T-helper 2 cell treated with Interferon-gamma antibody and Interleukin-4, amounts not matched to agents 5 μg/mL and 100 μg/mL, for 36 hours (primary cell): Measurements from ENCODE around the gene COL18A1.

Source experiments
- DNase-seq: peaks from one replicate; pipeline ENCODE4 v3.0.0; 2021; ENCODE audit warnings: low spot score
- H3K27ac Mint-ChIP-seq: one replicate; pipeline ENCODE4 v1.8.0; 2021; ENCODE audit warnings: mild to moderate bottlenecking, mixed read lengths
- H3K27me3 Mint-ChIP-seq: one replicate; pipeline ENCODE4 v1.8.0; 2021; ENCODE audit warnings: low read depth, mixed read lengths
- H3K36me3 Mint-ChIP-seq: one replicate; pipeline ENCODE4 v1.8.0; 2021; ENCODE audit warnings: low read depth, mixed read lengths
- H3K4me1 Mint-ChIP-seq: one replicate; pipeline ENCODE4 v1.8.0; 2021; ENCODE audit warnings: low read depth, mixed read lengths
- H3K4me3 Mint-ChIP-seq: one replicate; pipeline ENCODE4 v1.8.0; 2022; ENCODE audit warnings: mild to moderate bottlenecking, moderate library complexity, mixed read lengths
- H3K9me3 Mint-ChIP-seq: one replicate; pipeline ENCODE4 v1.8.0; 2021; ENCODE audit warnings: mixed read lengths

COL18A1 gene

DNA sequence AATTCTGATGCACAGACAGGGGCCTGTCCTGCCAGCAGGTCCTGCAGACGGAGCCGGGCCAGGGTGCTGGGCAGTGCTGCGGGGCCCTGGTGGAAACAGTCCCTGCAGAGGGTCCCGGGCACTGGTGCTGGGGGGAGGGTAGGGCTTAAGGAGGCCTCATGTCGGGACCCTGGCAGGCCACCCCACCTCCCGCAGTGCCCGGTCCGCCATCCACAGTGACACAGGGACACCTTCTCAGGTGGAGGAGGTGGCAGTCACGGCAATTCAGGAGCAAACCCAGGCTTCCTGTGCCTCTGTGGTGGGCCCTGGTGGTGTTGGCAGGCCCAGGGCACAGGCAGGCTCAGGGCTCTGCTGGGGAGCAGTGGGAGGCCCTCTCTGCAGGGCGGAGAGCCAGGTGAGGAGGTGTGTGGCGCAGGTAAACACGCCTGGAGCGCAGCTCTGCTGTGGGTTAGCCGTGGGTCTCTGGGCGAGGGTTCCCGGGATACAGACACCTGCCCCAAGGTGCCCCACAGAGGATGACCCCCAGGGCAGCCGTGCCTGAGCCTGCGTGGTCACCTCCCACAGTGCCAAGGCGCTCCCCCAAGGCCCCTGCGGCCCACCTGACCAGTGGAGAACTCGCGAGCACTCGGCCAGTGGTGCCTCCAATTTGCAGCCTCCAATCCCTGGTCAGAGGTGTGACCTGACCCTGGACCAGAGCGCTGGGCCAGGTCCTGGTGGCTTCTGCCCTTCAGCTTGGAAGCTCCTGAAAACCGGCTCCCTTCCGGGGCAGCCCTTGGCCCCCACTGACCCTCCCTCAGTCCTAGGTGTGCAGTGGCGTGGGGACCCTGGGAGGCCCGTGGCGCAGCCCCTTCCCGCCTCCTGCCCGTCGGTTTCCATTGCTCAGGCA is 19.2 kb downstream of the COL18A1 start:
- no peaks in the 10 kb centered on the region for H3K27me3 Mint-ChIP-seq
- no peaks in the 10 kb centered on the region for H3K9me3 Mint-ChIP-seq
- H3K36me3 Mint-ChIP-seq = no peaks in the 10 kb centered on the region
- no peak overlapping the region for H3K27ac Mint-ChIP-seq
- H3K4me3 Mint-ChIP-seq = no peak overlapping the region
- no peak for DNase-seq
- no peaks in the 10 kb centered on the region for H3K4me1 Mint-ChIP-seq

- Mint-ChIP-seq H3K4me3 (no peak overlapping the region), H3K9me3 (no peaks in the 10 kb centered on the region), H3K4me1 (no peaks in the 10 kb centered on the region), H3K27me3 (no peaks in the 10 kb centered on the region), H3K27ac (no peak overlapping the region), H3K36me3 (no peaks in the 10 kb centered on the region)
- DNase-seq = no peak
Measured at GRCh38 chr21:45424854-45425795, 20.2 kb downstream of the COL18A1 start.

DNA sequence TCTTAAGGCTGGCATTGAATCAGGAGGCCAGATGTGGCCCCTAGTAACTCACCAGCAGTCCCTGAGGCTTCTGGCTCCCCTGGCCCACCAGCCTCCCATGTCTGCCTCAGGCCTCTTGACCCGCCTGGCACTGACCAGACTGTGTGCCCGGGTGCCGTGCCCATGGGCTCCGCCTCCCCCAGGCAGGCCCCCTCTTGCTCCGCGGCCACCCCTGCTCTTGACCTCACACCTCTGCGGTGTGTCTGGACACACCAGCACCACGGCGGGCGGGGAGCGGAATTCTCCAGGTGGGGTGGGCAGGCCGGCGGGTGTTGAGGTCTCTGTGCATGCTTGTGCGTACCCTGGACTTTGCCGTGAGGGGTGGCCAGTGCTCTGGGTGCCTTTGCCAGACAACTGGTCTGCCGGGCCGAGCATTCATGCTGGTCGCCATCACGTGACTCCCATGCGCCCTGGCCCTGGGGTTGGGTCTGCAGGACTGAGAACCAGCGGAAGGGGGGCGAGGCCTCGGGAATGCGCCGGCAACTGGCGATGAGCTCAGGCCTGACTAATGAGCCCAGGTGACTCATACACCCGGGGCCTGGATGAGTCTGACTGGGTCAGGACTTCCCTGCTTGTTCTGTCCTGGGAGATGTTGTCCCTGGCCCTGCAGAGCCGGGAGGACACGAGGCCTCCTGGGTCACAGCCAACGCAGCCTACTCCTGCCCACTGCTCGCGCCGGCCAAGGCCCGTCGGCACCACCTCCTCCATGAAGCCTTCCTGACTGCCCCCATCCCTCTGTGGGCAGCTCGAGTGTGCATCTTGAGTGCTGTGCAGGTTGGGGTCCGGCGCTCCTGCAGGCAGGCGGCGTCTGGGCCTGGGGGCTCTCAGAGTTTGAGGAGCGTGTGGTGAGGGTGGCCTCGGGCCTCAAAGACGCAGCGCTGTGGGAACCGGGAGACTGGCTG is 22.6 kb downstream of the COL18A1 start:
- no peaks in the 10 kb centered on the region for H3K36me3 Mint-ChIP-seq
- no peak overlapping the region for H3K4me3 Mint-ChIP-seq
- no peak overlapping the region for H3K27ac Mint-ChIP-seq
- no peaks in the 10 kb centered on the region for H3K4me1 Mint-ChIP-seq
- H3K27me3 Mint-ChIP-seq = no peaks in the 10 kb centered on the region
- H3K9me3 Mint-ChIP-seq = no peaks in the 10 kb centered on the region
- DNase-seq = no peak

DNA sequence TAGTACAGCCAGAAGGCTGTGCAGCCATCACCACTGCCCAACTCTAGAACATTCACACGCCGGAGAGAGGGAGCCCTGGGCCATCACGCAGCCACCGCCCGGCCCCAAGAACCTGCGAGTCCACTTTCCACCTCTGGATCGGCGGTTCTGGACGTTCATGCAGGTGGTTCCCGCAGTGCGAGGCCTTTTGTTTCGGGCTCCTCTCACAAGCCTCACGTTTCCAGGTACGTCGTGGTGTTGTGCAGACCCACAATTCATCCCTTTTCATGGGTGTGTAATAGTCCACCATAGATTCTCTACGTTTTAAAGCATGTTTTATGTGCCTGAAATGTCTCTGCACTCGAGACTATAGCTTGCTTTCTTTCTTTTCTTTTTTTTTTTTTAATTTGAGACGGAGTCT is 23.6 kb downstream of the COL18A1 start:
- Mint-ChIP-seq H3K27me3 (no peaks in the 10 kb centered on the region), H3K27ac (no peak overlapping the region), H3K36me3 (no peaks in the 10 kb centered on the region), H3K9me3 (no peaks in the 10 kb centered on the region), H3K4me1 (no peaks in the 10 kb centered on the region), H3K4me3 (no peak overlapping the region)
- DNase-seq = no peak

GRCh38 chr21:45429221-45430175 is 24.5 kb downstream of the COL18A1 start:
- Mint-ChIP-seq H3K36me3 (no peaks in the 10 kb centered on the region), H3K27me3 (no peaks in the 10 kb centered on the region), H3K4me1 (no peaks in the 10 kb centered on the region), H3K4me3 (no peak overlapping the region), H3K9me3 (no peaks in the 10 kb centered on the region), H3K27ac (no peak overlapping the region)
- DNase-seq = no peak

DNA sequence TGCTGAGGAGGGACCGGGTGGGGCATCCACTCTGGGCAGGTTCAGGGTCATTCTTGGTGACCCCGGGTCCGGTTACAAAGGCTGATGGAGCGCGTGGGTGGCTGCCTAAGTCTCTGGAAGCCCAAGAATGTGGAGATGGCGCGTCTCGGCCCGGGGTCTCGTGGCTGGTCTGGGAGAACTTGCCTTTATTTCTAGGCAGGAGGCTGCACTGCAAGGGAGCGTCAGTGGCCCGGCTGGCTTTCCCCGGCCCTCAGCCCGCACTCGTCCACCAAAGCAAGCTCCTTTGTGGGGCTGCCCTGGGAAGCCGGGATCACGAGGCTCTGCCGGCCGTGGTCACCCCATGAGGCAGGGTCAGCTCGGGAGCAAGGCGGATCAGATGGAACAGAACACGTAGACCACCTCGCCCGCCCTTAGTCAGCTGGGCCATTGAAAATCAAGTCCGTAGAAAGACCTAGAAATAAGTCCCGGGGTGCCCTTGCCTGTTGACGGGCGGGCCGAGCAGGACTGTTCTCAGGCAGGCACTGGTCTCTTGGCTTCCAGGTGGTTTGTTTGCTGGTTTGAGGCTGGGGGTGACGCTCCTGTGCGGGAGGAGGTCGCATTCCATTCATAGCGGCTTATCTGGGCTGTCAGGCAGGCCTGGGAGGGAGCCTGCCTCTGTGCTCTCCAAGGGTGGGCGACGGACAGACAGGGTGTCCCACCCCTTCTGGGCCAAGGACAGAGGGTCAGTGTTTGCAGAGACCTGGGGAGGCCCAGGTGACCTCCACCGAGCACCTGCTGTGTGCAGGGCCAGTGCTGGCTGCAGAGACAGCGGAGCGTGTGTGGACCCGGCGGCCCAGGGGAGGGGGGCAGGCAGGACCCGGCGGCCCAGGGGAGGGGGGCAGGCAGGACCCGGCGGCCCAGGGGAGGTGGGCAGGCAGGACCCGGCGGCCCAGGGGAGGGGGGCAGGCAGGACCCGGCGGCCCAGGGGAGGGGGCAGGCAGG is 25.8 kb downstream of the COL18A1 start:
- DNase-seq = no peak
- Mint-ChIP-seq H3K9me3 (no peaks in the 10 kb centered on the region), H3K27me3 (no peaks in the 10 kb centered on the region), H3K27ac (no peak overlapping the region), H3K4me1 (no peaks in the 10 kb centered on the region), H3K4me3 (no peak overlapping the region), H3K36me3 (no peaks in the 10 kb centered on the region)

GRCh38 chr21:45431781-45432572 is 27.0 kb downstream of the COL18A1 start:
- no peaks in the 10 kb centered on the region for H3K36me3 Mint-ChIP-seq
- no peak overlapping the region for H3K4me3 Mint-ChIP-seq
- no peaks in the 10 kb centered on the region for H3K4me1 Mint-ChIP-seq
- no peak for DNase-seq
- H3K9me3 Mint-ChIP-seq = no peaks in the 10 kb centered on the region
- H3K27me3 Mint-ChIP-seq = no peaks in the 10 kb centered on the region
- H3K27ac Mint-ChIP-seq = no peak overlapping the region

DNA sequence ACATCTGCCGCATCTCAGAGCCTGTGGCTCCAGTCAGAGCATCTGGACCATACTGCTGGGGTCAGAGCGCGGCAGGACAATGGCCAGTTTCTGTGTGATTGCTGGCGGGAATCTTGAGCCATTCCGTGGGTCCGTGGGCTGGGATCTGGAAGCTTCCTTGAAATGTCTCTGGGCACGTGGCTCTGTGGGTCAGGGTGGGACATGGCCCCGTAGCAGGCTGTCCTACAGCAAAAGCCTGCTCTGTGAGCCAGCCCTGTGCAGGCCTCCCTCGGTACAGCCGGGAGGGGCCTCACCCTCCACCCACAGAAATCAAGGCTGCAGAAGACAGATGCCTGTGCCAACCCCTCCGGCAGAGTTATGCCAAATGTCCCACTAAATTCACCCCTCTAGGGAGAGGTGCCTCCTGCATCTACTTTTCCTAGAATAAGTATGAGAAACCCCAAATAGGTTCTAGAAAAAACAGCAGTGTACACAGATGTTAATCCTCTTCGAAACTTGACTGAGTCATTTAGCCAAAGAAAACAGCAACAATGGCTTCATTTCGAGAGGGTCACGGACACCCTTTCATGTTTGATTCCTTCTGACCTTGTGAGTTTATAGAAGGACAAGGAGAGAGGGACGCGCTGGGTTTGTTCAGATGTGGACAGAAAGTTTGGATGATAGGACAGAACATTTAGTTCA is 27.8 kb downstream of the COL18A1 start:
- no peak overlapping the region for H3K4me3 Mint-ChIP-seq
- H3K27ac Mint-ChIP-seq = no peak overlapping the region
- H3K27me3 Mint-ChIP-seq = no peaks in the 10 kb centered on the region
- no peaks in the 10 kb centered on the region for H3K9me3 Mint-ChIP-seq
- no peaks in the 10 kb centered on the region for H3K4me1 Mint-ChIP-seq
- H3K36me3 Mint-ChIP-seq = no peaks in the 10 kb centered on the region
- no peak for DNase-seq

GRCh38 chr21:45433301-45433700 is 28.3 kb downstream of the COL18A1 start:
- Mint-ChIP-seq H3K9me3 (no peaks in the 10 kb centered on the region), H3K4me3 (no peak overlapping the region), H3K27ac (no peak overlapping the region), H3K36me3 (no peaks in the 10 kb centered on the region), H3K4me1 (no peaks in the 10 kb centered on the region), H3K27me3 (no peaks in the 10 kb centered on the region)
- no peak for DNase-seq

- no peaks in the 10 kb centered on the region for H3K36me3 Mint-ChIP-seq
- H3K4me1 Mint-ChIP-seq = no peaks in the 10 kb centered on the region
- no peak overlapping the region for H3K27ac Mint-ChIP-seq
- H3K9me3 Mint-ChIP-seq = no peaks in the 10 kb centered on the region
- DNase-seq = no peak
- H3K27me3 Mint-ChIP-seq = no peaks in the 10 kb centered on the region
- H3K4me3 Mint-ChIP-seq = no peak overlapping the region
Measured at GRCh38 chr21:45433911-45434644, 29.1 kb downstream of the COL18A1 start.
